NCI-H128 (cell line): ENCODE measurements around the gene CXorf38.

Source experiments
- DNase-seq: peaks from one replicate; lab custom pipeline; 2025; ENCODE audit not compliant: unreplicated experiment; lab: John Stamatoyannopoulos, UW

The CXorf38 gene

GRCh38 chrX:40647307-40648197, at the start of gene CXorf38:
TSS of gene CXorf38 (minus strand) at chrX:40647561. CDS start at chrX:40647520, 41 bp downstream.
- peak; percentile 82 for DNase-seq

- no peak for DNase-seq
These were observed 47.4 kb upstream of the CXorf38 start for GRCh38 chrX:40694802-40695201.

GRCh38 chrX:40688929-40689328, 41.6 kb upstream of the CXorf38 start:
- DNase-seq: no peak

GRCh38 chrX:40687169-40687568, 39.8 kb upstream of the CXorf38 start:
- DNase-seq: no peak

- no peak for DNase-seq
These were observed 38.1 kb upstream of the CXorf38 start for GRCh38 chrX:40685362-40685918.

GRCh38 chrX:40684092-40684491, 36.7 kb upstream of the CXorf38 start:
- no peak for DNase-seq

- DNase-seq: no peak
These were observed 35.9 kb upstream of the CXorf38 start for GRCh38 chrX:40683245-40683644.

GRCh38 chrX:40671126-40671525, 23.8 kb upstream of the CXorf38 start:
- no peak for DNase-seq

- DNase-seq: no peak
These were observed 16.7 kb upstream of the CXorf38 start for GRCh38 chrX:40663880-40664630.

- DNase-seq: no peak
These were observed 15.8 kb upstream of the CXorf38 start for GRCh38 chrX:40663078-40663740.

GRCh38 chrX:40661489-40661888, 14.1 kb upstream of the CXorf38 start:
- DNase-seq: no peak

- no peak for DNase-seq
These were observed 13.0 kb upstream of the CXorf38 start for GRCh38 chrX:40660381-40660780.

- no peak for DNase-seq
These were observed 6.2 kb upstream of the CXorf38 start for GRCh38 chrX:40653535-40653934.

- no peak for DNase-seq
These were observed 5.3 kb upstream of the CXorf38 start for GRCh38 chrX:40652664-40653063.

- DNase-seq: no peak
These were observed 4.4 kb upstream of the CXorf38 start for GRCh38 chrX:40651620-40652223.

- DNase-seq: no peak
These were observed 663 bp downstream of the CXorf38 start for GRCh38 chrX:40646489-40647306.

- no peak for DNase-seq
These were observed 2.5 kb downstream of the CXorf38 start for GRCh38 chrX:40644821-40645358.

GRCh38 chrX:40644176-40644575, 3.2 kb downstream of the CXorf38 start:
- DNase-seq: no peak

- DNase-seq: no peak
These were observed 9.7 kb downstream of the CXorf38 start for GRCh38 chrX:40637687-40638086.

GRCh38 chrX:40632199-40632598, 15.2 kb downstream of the CXorf38 start:
- DNase-seq: no peak
